Fibroblast of skin of left biceps (primary cell): ENCODE data around the gene KCNAB2.

ENCODE experiments used
- DNase-seq, 2 experiments: peaks; one replicate each; pipeline ENCODE4 v3.0.0-alpha.2; 2013; ENCODE audit warnings: low read depth in 2 of 2

Gene KCNAB2

DNA sequence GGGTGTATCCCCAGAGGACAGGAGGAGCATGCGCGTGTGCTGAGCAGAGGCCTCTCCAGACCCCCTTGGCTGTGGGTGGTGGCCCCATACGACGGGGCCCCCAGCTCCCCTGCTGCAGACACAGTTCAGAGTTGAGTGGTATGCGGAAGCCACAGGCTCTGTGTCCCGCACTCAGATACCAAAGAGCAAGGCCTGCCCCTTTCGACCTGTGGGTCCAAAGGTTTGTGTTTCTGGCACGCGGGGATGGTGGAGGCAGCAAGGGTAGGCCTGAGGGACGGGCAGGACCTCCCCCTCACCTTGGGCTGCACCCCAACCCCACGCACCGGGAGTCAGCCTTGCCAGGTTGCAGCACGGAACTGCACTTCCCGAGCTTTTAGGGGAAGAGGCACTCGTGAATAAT is at the start of gene KCNAB2:
TSS of gene KCNAB2 (plus strand) at position 328 of the 400 bp plus-strand sequence. CDS start 5,649 bp downstream, outside the sequence.
- no peak for DNase-seq

DNA sequence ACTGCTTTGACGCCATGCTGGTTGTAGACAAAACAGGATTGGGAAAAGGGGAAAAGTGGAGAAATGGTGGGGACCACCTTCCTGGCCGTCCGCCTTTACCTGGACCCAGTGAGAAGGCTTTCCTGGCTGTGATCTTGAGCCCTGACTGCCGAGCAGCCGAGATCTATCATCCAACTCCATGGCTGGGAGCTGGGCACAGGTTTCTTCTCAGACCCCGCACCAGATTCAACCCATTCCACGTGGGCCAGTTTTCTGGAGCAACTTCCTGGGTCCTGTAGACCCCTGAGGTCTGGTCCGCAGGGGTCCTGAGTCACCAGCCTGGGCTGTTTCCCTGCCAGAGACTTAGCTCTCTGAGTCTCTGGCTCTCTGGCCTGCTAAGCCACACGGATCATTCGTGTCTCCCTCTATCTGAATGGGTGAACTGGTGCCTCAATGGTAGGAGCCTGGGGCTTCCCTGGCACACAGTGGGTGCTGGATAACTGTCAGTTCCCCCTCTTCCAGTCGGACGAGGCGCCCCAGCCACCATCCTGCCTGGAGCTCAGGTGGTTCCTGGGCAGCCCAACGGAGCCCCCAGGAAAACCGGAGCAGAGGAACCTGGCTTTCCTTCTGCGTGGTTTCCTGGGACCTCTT is 48.9 kb upstream of the KCNAB2 start:
- no peak for DNase-seq

DNA sequence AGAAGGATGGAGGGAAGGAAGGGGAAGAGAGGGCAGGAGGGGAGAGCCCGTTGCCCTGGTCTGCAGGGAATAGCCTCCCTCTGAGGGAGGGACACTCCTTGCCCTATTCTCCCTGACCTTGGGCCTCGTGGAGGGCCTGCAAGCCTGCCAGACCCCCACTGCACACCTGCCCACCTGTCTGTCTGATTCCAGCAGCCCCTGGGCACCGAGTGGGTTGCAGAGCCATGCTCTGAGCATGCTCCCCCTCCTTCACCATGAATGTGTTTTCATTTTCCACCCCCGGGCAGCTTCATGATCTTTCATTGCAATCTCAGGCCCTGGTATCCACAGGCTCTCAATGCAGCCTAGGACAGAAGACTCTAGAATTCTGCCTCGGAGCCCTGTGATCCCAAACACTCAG is 48.4 kb upstream of the KCNAB2 start:
- DNase-seq, result no peak

DNA sequence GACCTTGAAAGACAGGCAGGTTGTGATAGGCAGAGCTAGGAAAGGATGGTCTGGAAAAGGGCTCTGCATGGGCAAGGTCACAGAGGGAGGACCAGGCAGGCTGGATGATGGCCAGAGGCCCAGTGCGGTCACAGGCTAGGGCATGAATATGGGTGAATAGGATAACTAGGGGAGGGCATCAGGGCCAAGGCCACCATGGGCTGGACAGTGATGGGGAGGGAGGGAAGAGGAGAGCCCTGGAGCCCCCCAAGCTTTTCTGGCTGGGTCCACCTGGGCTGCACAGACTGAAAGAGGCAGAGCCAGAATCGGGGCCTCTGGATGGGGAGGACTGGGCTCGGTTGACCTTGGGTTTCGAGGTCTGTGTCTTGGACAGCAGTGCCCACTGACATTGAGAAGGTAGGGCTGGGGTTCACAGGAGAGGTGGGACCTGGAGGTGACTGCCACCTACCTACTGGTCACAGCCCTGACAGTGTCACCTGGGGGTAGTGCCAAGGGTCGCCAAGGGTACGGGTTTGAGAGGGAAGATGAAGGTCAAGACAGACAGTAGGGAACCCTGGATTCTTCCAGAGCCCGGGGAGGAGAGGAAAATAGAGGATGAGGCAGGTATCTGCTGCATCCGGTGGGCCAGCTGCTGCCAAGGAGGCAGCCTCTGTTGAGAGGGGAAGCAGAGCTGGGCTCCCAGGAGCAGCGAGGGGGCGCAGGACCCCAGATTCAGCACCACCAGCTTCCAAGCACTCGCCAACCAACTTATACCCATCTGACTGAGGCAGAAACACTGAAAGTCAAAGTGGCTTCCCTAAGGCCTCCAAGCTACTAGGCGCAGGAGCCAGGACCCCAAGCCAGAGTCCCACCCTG is 47.4 kb upstream of the KCNAB2 start:
- no peak for DNase-seq

DNA sequence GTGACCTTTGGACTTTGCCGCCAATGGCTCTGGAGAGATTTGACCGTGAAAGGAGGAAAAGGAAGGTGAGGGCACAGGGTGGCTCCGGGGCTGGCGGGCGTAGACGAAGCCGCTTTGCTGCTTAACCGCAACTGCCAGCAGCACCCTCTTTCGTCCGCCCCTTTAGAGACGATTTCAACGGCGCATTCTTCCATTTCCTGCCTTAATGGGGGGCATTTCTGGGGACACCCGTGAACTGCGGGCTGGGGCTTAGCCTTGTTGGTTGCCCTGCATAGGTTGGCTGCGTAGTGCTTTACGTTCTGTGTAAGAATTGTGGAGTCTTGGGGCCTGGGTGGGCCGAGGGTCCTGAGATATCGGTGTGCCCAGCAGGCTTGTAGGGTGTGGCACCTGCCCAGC is 46.8 kb upstream of the KCNAB2 start:
- no peak for DNase-seq

DNA sequence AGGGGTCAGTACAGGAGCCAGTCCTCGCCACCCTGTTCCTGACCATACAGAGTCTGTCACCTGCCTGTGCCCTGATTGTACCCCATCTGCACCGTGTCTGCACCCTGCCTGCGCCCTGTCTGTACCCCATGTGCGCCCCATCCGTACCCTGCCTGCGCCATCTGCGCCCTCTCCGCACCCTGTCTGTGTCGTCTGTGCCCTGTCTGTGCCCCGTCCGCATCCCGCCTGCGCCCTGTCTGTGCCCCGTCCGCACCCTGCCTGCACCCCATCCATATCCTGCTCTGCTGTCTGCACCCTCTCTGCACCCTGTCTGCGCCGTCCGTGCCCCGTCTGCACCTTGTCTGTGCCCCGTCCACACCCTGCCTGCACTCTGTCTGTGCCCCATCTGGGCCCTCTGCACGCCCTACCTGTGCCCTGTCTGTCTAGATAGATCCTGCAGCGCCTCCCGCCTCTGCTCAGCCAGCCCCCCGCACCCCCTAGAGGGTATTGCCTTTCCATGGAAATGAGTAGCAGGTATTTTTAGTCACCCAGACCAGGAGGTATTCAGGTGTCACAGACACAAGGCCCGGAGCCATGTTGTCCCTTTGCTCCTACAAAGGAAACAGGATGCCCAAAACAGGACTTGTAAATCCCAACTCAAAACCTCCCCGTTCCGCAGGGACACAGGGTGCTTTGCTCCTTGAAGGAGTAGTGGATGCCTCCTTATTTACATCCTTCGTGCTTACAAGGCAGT is 45.8 kb upstream of the KCNAB2 start:
- no peak for DNase-seq

DNA sequence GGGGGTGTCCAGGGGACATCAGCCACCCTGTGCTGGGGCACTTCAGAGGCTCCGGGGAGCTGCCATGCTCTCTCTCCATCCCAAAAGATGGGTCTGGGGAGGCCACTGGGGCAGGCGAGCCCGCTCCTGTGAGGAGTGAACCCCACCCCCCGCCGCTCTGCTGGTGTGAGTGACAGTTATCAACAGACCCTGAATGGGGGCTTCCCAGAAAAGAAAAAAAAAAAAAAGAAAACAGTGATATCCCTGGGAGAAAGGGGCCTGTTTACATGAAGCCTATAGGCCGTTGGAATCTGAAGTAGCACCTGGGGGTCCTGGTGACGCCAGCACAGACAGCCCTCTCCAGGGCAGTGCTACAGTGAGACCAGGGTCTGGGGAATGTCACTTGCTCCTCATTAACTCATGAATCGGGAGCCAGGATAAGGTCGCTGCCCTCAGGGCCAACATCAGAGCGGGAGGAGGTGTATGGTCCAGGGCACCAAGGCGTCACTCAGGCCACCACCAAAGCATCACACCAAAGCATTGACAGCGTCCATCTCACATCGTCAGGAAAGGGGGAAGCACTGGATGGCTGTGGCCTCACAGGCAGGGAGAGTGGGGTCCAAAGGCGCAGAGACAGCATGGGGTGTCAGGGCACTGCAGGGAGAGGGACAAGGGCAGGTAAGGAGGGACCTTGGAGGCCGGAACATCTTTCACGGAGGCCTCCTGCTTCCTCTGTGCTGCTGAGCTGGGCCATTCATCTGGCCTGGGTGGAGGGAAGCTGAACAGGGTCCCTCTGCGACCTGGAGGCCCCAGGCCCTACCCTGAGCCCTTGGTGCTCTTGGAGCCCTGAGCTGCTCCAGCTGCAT is 45.0 kb upstream of the KCNAB2 start:
- no peak for DNase-seq

DNA sequence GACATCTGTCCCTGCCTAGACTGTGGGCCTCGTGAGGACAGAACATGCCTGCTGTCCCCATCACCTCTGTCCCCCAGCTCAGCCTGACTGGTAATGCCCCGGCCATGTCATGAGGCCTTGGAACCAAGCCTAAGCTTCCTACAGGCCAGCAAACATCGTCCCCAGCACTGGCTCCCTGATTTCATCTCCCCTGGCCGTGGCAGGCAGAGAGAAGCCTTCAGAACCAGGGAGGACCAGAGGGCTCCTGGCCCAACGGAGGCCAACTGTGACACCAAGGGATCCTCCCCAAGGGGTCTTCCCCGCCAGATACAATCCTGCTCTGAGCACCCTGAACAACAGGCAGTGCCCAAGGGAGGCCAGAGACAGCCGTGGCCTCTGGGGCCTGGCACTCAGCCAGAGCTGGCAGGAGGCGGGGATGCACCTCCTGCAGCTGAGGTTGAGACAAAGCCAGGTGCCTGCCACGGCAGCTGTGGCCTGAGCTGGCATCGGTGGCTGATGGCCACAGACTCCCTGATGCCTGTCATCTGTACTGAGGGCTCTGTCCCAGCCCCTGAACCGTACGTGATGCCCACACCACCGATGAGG is 43.6 kb upstream of the KCNAB2 start:
- no peak for DNase-seq

DNA sequence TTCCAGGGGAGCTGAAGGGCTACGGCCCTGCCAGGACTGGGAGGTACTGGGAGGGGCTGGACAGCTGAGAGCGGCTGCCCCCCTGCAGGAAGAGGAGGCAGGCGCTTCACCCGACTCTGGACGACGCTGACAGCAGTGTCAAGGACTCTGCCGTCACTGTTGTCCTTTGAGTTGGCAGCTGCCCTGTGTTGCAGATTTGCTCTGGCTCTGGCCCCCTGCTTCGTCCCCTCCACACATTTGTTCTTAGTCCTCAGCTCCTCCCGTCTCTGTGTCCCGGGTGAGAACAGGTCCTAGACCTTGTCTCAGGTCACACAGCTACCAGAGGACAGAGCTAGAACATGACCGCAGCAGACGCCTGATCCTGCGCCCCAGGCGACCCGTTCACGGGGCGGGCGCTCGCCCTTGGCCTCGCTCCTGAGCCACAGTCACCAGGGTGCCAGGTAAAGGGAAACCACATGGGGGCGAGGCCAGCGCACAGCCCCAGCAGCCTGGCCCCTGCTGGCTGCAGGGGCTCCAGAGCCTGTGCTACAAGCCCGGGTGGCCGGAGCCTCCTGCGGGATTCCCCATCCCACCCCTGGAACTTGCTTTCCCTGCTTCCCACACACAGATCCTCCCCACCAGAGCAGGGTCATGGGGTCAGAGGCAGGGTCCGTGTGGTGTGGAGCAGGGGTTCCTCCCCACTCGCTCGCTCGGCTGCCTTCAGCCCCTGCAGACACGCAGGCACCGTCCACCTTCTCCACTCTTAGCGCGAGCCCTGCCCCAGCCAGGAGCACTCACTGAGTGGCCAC is 42.8 kb upstream of the KCNAB2 start:
- DNase-seq, result no peak

DNA sequence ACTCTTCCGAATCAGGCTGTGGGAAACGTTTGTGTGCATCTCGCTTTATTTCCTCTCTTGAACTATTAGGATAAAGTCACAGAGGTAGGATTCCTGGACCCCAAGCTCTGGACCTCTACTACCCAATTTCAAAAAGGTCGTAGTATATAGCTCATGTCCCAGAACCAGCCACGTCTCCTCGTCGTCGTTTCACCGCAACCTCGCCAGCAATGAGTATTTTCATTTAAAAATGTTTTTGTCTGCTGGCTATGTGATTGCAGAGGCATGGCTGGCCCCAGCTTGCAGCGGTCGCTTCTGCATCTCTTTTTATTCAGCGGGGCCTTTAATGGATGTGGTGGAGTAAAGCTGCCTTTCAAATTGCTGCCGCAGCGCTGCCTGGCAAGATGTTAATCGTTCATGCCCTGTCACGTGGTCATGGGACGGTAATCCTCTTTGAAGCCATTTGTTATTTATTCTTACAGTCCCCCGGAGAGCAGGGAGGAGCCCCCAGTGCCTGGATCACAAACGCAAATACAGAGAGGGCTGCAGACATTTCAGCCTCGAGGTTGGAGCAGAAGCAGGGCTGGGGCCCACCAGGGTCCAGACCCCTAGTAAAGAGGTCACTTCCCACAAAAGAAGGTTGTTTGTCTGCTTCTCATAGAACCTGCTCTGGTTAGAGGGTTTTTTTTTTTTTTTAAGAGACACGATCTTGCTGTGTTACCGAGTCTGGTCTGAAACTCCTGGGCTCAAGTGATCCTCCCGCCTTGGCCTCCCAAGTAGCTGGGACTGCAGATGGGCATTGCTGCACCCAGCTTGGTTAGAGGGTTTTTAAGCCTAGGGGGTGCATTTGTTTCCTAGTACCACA is 41.9 kb upstream of the KCNAB2 start:
- DNase-seq, result no peak

DNA sequence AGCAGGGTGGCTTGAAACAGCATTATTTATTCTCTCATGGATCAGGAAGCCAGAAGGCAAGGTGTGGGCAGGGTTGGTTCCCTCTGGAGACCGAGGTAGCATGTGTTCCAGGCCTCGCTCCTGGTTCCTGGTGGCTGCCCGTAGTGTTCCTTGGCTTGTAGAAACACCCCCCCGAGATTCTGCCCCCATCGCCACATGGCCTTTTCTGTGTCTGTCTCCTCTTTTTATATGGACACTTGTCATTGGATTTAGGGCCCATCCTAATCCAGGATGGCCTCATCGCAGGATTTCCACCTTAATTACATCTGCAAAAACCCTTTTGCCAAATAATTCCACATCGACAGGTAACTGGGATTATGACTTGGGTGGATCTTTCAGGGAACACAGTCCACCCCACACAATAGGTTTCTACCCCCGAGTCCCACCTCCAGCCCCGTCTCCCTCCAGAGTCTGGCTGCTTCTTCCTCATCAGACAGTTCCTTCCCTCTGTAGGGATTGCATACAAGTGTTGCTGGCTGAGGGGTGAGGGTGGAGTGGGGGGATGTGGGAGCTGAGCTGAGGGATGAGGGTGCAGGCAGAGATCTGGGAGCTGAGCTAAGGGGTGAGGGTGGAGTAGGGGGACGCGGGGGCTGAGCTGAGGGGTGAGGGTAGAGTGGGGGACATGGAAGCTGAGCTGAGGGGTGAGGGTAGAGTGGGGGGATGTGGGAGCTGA is 41.1 kb upstream of the KCNAB2 start:
- no peak for DNase-seq

DNA sequence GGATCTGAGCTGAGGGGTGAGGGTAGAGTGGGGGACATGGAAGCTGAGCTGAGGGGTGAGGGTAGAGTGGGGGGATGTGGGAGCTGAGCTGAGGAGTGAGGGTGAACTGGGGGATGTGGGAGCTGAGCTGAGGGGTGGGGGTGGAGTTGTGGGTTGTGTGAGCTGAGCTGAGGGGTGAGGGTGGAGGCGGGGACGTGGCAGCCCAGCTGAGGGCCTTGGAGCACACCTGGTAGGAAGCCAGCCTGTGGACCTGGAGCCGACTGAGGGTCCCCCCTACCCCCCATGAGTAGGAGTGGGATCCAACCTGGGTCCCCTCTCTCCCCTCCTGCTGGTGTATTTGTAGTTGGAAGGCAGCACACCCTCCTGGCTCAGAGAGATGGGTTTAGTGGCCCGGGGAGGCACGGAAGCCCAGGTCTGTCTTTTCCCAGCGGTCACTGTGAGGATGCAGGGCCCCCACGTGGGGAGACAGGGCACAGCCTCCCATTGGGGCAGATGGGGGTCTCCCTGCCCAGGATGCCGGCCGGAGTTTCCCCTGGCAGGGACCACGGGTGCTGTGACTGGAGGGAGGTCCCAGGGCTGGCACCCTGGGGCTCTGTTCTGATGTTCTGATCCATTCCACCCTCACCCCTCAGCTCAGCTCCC is 40.3 kb upstream of the KCNAB2 start:
- no peak for DNase-seq

DNA sequence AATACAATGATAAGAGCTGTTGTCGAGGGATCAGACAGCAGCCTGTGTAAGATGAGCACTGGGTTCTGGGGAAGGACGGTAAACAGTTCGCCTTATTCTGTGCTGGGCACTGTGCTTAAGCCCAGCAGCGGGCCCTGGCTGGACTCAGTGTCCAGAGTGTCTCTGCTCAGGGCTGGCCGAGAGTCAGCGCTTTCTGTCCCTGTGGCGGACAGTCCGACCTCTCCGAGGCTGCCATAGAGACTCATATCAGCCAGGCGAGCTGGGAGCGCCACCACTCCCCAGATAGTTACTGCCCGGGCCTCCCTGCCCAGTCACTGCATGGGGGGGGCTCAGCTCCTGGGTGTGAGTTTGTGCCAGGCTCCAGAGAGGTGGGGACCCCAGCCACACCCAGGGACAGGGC is 38.8 kb upstream of the KCNAB2 start:
- DNase-seq, result no peak

DNA sequence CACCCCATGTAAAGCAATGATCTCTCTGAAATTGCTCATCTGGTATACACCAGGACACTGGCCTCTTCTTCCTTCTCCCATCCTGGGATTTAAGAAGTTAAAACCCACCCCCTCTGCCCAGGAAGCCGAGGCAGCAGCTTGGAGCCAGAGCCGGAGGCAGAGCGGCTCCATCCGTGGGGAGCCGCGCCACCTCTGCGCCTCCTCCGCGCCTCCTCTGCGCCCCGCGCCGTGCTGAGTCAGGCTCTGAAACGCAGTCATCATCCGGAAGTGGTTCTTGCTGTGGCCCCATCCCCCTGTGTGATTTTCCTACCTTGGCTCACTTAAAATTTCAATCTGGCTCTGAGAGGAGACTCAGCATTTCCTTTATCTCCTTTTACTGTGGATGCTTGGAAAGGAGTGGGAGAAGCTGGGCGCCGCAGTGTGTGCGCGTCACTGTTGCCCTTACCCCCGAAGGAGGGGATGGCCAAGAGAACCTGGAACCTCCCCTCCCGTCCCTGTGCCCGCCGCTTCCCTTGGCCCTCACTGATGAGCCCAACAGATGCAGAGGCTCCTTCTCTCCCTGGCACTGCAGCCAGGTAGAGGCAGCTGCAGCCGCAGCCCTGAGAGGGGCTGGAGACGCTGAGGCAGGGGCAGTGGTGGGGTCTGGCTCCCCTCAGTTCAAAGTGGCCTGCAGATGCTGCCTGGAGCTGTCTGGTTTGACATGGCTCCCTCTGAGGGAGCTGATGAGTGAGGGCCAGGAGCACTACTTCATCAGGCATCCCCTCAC is 38.2 kb upstream of the KCNAB2 start:
- DNase-seq, result peak in 1 of 2 experiments; percentile 17

DNA sequence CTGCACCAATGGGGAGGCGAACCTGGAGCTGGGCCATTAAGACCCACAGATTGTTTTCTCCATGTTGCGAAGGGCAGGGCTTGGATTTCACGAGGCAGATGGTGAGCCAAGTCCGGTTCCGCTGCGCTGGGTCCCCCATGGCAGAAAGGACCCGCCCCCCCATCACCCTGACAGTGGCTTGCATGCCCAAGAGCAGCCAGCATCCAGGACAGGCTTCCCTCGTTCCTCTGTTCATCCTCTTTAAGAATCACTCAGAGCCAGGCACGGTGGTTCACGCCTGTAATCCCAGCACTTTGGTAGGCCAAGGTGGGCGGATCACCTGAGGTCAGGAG is 37.6 kb upstream of the KCNAB2 start:
- no peak for DNase-seq

DNA sequence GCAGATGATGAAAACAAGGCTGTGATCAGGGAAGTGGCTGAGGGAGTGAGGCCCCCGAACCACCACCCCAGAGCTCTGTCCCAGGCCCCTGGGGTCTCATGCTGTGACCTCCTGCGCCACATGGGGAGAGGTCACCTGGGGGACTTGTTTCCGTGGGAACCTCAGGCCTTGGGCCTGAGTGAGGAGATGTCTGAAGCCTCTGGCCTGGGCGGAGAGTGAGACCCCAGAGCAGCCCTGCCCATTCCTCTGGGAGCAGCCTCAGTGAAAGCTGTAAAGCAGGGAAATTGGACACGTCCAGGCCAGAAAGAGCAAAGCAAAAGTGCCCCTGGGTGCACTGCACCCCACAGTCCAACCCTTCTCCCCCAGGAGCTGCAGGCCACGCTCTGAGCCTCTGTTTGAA is 37.0 kb upstream of the KCNAB2 start:
- no peak for DNase-seq

DNA sequence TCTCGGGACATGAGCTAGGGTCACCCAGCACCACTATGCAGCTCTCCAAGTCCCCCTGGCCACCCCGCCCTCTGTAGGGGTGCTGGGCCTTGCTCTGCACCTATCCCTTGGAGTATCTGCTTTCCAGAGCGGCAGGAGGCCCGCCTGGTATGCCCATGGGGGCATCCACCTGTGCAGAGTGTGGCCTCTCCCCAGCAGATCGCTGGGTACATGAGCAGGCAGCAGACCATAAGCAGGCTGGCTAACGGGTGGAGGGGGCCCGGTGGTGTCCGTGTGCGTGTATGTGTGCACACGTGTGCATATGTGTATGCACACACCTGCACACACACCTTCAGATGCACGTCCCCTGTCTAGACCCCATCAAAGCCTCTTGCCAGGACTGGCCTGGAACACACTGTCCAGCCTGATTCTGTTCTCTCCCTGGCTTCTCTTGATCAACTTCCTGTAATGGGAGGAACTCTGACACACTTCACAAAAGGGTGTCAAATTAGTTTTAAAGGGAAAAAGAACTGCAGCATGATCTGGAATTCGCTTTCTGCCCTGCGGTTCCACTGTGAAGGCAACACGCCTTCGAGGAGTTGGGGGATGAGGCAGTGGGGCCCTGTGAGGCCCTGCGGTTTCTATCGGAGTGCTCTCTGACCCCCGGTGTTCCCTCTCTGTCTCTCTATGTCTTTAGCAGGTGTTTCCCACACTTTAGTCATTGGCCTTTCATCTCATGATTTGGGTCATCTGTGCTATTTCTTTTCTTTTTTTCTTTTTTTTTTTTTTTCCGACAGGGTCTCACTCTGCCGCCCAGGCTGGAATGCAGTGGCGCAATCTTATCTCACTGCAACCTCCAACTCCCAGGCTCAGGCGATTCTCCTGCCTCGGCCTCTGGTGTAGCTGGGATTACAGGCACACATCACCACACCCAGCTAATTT is 36.3 kb upstream of the KCNAB2 start:
- DNase-seq, result no peak
